Spleen (tissue), 7 donors: ENCODE results near the gene PNPLA2.

ENCODE experiments used
- CTCF ChIP-seq, 11 experiments: fragments of 200-600 bp in 7 of 11; fragments of 450-650 bp in 4 of 11; sonication (generic) in 4 of 11; IDR thresholded peaks in 8 of 11; conservative IDR thresholded peaks in 3 of 11; 1 replicate in 7 of 11; 2 replicates in 4 of 11; pipeline versions ENCODE4 v1.4.0 to v1.8.0; 2016 to 2021; ENCODE audit warnings: antibody characterized with exemption in 11 of 11, inconsistent platforms in 4 of 11, mild to moderate bottlenecking in 1 of 11
- POLR2A ChIP-seq, 3 donors: fragments of 450-650 bp; IDR thresholded peaks; one replicate each; pipeline ENCODE4 v1.5.1; 2017; ENCODE audit warnings: antibody characterized with exemption in 3 of 3, mild to moderate bottlenecking in 1 of 3
- donor health status: DM: no; HTN: no; CAD: no; lungs with moderate emphysema.
- donor health status: DM: no; HTN: no; CAD: no.
- donor health status: DM: no; HTN: no; CAD: no.

- TF ChIP-seq CTCF (IDR thresholded peaks at IDR 0.05 in 8 of 11, conservative IDR thresholded peaks at IDR 0.05 in 3 of 11) (no peak), POLR2A (IDR thresholded peaks at IDR 0.05) (no peak)
Measured at GRCh38 chr11:815675-816432, 2.9 kb upstream of the PNPLA2 start.
